Epithelial cell of proximal tubule (primary cell): Measurements from ENCODE around the gene PPIL6. TPM values are rescaled to one million over a fixed set of nuclear protein-coding genes. Genes with fewer than 3 reads are reported as not detected.

Experiments
- DNase-seq: peaks from one replicate; pipeline ENCODE4 v3.0.0-alpha.2; 2011; ENCODE audit warnings: low read depth
- H3K4me3 ChIP-seq: 2 replicates; pipeline ENCODE4 v1.5.1; 2011; ENCODE audit warnings: low read depth, mild to moderate bottlenecking, low read length
- total RNA-seq: library from RNA; depleted of rRNA; stranded (reverse); fragments of >200 nt; gene quantifications from 2 replicates; pipeline ENCODE4 v1.2.3, GENCODE V29; 2015
- TF ChIP-seq, protein P1 (sequence below): conservative IDR thresholded peaks from 2 replicates; pipeline ENCODE4 v1.5.1; 2012; ENCODE audit warnings: low read depth, mild to moderate bottlenecking, low read length

PPIL6 gene
- total RNA-seq, 1 donor from 2014 or later = 2.5 TPM

DNA sequence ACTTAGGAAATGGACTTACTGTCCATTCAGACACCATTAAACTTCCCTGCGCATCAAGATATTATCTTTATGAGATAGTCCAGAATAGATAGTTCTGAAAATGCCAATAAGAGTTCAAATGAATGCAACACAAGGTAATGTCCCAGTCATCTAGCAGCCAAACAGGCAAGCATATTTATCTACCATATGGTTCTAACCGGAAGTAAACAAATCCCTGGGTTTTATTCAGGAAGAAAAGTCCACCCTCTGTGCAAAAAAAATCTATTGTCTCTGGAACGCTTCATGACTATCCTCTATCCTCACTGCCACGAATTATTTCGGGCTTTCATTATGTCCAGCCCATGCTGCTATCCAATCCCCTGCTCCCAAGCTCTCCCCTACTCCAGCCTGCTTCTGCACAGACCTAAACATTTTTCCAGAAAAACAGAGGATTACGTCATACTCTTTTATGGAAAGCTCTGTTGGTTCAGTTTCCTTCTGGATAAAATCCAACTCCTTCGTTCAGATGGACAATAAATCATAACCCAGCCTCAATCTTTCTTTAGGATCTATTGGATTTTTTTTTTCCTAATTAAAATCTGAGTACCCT, 11.4 kb downstream of the PPIL6 start:
- TF ChIP-seq, protein P1, sequence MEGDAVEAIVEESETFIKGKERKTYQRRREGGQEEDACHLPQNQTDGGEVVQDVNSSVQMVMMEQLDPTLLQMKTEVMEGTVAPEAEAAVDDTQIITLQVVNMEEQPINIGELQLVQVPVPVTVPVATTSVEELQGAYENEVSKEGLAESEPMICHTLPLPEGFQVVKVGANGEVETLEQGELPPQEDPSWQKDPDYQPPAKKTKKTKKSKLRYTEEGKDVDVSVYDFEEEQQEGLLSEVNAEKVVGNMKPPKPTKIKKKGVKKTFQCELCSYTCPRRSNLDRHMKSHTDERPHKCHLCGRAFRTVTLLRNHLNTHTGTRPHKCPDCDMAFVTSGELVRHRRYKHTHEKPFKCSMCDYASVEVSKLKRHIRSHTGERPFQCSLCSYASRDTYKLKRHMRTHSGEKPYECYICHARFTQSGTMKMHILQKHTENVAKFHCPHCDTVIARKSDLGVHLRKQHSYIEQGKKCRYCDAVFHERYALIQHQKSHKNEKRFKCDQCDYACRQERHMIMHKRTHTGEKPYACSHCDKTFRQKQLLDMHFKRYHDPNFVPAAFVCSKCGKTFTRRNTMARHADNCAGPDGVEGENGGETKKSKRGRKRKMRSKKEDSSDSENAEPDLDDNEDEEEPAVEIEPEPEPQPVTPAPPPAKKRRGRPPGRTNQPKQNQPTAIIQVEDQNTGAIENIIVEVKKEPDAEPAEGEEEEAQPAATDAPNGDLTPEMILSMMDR = no peak
- DNase-seq = no peak
- no peak overlapping the region for H3K4me3 ChIP-seq

DNA sequence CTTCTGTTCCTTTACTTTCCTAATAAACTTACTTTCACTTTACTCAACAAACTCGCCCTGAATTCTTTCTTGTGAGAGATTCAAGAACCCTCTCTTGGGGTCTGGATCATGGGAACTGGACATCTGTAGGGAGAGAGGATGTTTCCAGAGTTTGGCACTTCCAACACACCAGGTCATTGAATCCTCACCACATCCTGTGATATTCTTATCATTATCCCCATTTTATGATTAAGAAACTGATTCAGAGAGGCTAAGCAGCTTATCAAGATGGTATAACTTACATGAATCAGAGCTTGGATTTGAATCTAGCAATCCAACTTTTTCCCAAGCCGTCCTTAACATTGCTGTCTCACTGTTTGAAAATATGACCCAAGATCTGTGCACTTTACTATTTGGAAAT, 15.5 kb downstream of the PPIL6 start:
- H3K4me3 ChIP-seq = no peak overlapping the region
- TF ChIP-seq, protein P1 = no peak
- no peak for DNase-seq

DNA sequence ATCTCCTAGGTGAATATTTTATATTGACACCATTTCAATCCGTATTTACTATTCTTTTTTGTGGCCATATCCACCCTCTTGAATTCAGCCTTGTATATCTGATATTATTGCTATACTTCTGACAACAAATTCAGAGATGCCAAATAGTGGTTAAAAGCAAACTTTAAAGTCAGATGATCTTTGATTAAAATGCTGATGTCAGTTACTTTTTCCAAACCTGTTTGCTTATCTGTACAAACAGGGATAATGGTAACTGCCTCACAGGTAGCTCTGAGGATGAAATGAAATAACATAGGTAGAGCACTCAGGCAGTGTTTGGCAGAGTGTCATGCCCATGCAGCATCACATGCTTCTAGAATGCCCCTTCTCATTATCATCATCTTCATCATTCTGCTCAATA, 19.2 kb downstream of the PPIL6 start:
- no peak overlapping the region for H3K4me3 ChIP-seq
- TF ChIP-seq, protein P1 = no peak
- DNase-seq = no peak

DNA sequence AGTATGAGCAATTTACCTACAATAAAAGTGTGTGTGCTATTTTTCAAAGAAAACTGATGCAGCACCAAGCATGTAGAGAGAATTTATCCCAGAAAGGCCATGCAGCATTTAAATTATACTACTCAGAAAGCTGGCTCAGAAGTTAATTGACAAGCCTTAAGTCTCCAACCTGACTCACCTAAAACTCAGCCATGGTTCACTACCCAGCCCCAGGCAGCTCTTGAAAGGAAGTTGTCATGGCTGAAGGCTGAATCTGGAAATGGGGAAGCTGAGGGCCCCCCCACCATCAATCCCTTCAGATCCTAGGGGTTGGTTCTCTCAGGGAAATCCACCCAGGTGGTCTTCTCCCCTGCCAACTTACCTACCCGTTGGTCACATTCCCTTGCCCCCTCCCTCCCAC, 19.7 kb downstream of the PPIL6 start:
- no peak for DNase-seq
- no peak overlapping the region for H3K4me3 ChIP-seq
- TF ChIP-seq, protein P1 = no peak

DNA sequence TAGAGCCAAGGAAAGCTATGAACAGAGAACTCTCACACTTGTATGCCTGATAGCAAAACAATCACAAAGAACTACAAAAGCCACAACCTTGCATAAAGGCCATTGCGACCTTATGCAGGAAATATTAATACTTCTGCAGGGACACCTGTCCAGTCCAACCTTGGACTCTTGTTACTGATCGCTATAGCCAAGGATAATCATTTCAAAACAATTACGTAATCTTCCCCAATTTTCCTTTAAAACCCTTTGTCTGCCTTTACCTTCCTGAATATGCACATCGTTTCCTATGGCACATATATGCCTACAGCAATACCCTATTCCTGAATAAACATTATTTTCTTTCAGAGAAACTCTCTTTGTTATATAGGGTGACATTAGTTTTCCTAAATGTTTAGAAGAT, 22.8 kb downstream of the PPIL6 start:
- TF ChIP-seq, protein P1 = no peak
- no peak for DNase-seq
- H3K4me3 ChIP-seq = no peak overlapping the region

DNA sequence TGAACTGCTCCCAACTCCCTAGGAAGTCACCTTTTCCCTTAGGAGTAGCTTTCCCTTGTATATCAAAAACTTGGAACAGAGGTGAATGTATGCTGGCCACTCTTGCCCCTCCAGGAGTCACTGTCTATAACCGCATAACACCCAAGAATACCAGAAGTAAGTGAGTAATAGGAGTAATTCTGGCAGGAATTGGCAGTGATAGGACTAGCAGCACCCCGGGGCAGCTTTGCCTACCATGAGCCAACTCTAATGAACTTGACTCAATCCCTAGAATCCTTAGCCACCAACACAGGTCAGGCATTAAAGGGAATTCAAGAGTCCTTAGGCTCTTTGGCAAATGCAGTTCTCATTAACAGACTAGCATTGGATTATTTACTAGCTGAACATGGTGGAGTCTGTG, 29.4 kb downstream of the PPIL6 start:
- TF ChIP-seq, protein P1 = no peak
- no peak for DNase-seq
- no peak overlapping the region for H3K4me3 ChIP-seq

DNA sequence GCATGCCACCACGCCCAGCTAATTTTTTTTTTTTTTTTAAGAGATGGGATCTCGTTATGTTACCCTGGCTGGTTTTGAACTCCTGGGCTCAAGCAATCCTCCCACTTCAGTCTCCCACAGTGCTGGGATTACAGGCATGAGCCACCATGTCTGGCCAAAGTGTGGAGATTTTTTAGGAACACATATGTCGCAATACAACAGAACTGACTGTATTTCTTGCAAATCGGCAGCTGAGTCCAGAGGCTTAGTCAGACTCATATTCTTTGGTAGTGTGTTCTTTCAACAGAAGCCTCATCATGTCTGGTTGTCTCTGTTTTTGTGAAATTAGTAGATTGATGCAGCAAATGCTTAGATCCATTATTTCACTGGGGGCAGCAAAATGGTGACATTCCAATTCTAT, 34.2 kb downstream of the PPIL6 start:
- TF ChIP-seq, protein P1 = no peak
- no peak for DNase-seq
- H3K4me3 ChIP-seq = no peak overlapping the region
